Esophagus muscularis mucosa (tissue), 4 donors: Measurements from ENCODE around the gene CHCHD5. TPM values are rescaled to one million over a fixed set of nuclear protein-coding genes. Genes with fewer than 3 reads are reported as not detected.
A peak's percentile ranks its signal among the peaks of the same experiment; 100 is the strongest.

Source experiments
- DNase-seq: peaks from one replicate; pipeline ENCODE4 v3.0.0-alpha.2; 2017; ENCODE audit errors: extremely low spot score
- H3K27ac ChIP-seq, 4 donors: fragments of 200-600 bp; sonication (generic); replicated peaks in 1 of 4; 1 replicate in 3 of 4; 2 replicates in 1 of 4; pipeline ENCODE4 v1.5.1; 2016 to 2019; ENCODE audit warnings: mild to moderate bottlenecking in 1 of 4
- H3K27me3 ChIP-seq, 4 donors: fragments of 200-600 bp; sonication (generic); one replicate each; pipeline versions ENCODE4 v1.5.1 to v1.6.0; 2016 to 2019
- H3K36me3 ChIP-seq, 4 donors: fragments of 200-600 bp; sonication (generic); one replicate each; pipeline ENCODE4 v1.5.1; 2016 to 2019
- H3K4me1 ChIP-seq, 4 donors: fragments of 200-600 bp; sonication (generic); one replicate each; pipeline ENCODE4 v1.5.1; 2016 to 2019
- H3K4me3 ChIP-seq, 4 donors: fragments of 200-600 bp; sonication (generic); 1 replicate in 2 of 4; 2 replicates in 2 of 4; pipeline ENCODE4 v1.5.1; 2016 to 2019; ENCODE audit warnings: mild to moderate bottlenecking in 4 of 4, moderate library complexity in 1 of 4
- H3K9me3 ChIP-seq, 4 donors: fragments of 200-600 bp; sonication (generic); 1 replicate in 3 of 4; 2 replicates in 1 of 4; pipeline ENCODE4 v1.5.1; 2016 to 2019
- CTCF ChIP-seq, 3 experiments: fragments of 200-600 bp in 2 of 3; fragments of 450-650 bp in 1 of 3; sonication (generic) in 2 of 3; IDR thresholded peaks; one replicate each; pipeline ENCODE4 v1.5.1; 2017 to 2019; ENCODE audit warnings: antibody characterized with exemption in 3 of 3, mild to moderate bottlenecking in 2 of 3, moderate library complexity in 1 of 3
- EP300 ChIP-seq: sonication (generic); formaldehyde crosslinking; IDR thresholded peaks from one replicate; pipeline ENCODE4 v1.6.1; 2017; ENCODE audit warnings: antibody characterized with exemption
- POLR2A ChIP-seq: fragments of 450-650 bp; IDR thresholded peaks from one replicate; pipeline ENCODE4 v1.6.1; 2017; ENCODE audit warnings: antibody characterized with exemption, moderate library complexity, mild to moderate bottlenecking, low read depth
- POLR2AphosphoS5 ChIP-seq, 2 donors: sonication (generic); formaldehyde crosslinking; IDR thresholded peaks; one replicate each; pipeline ENCODE4 v1.6.1; 2017; ENCODE audit warnings: antibody characterized with exemption in 2 of 2
- WGBS: methylation state at CpG from one replicate; pipeline ENCODE4 v1.1.5; 2018; 5-methylcytosine and 5-hydroxymethylcytosine counted together
- intact Hi-C: fragments of 100-400 bp; cut with DNase I; formaldehyde crosslinking; loops from one replicate; pipeline ENCODE4 v1.15.1; 2023
- total RNA-seq, 4 donors: library from RNA; depleted of rRNA; stranded (reverse); fragments of >200 nt; gene quantifications; one replicate each; pipeline versions ENCODE4 v1.1.0 to v1.2.1, GENCODE V29; 2016

CHCHD5 gene
- total RNA-seq, 4 donors from 2014 or later, result 12.0 to 21.9 (median 16.1) TPM

- intact Hi-C loops, result loop anchor here (2.0 to 5.0 kb wide), 2 partner anchors 43 to 62 kb away; partner anchors contain the start of gene POLR1B
- Histone ChIP-seq H3K27me3 (no peaks in the 10 kb centered on the region), H3K4me3 (peak overlapping the region; percentile 53 to 82 (median 73)), H3K9me3 (no peaks in the 10 kb centered on the region), H3K4me1 (peaks cover 27 to 34% (median 28%) of the 10 kb centered on the region in 4 donors), H3K36me3 (peaks cover 0 to 40% (median 29%) of the 10 kb centered on the region in 4 donors), H3K27ac (peak overlapping the region; percentile 89 to 94 (median 92))
- DNase-seq, result no peak
- WGBS, result 64% methylated on average over 3 of the region's 3 CpGs
- no peak for TF ChIP-seq EP300
- no peak for TF ChIP-seq POLR2A
- TF ChIP-seq CTCF (IDR thresholded peaks at IDR 0.05), result no peak
- no peak for TF ChIP-seq POLR2AphosphoS5 (IDR thresholded peaks at IDR 0.05)
These were observed 462 bp downstream of the CHCHD5 start for GRCh38 chr2:112584891-112585250.

DNA sequence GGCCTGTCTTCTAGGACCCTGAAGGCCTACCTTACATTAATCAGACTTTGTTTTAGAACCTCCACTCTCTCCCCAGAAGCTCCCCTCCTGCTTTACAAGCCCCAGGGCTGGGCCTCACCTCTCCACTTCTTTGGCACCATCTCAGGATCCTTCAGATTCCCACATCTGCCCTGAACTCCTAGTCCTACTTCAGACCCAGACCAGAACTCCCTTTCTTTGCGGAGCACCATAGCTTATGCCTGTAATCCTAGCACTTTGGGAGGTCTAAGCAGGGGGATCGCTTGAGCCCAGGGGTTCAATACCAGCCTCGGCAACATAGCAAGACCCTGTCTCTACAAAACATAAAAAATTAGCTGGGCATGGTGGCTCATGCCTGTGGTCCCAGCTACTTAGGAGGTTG lies 991 bp downstream of the CHCHD5 start:
- peaks cover 27 to 34% (median 28%) of the 10 kb centered on the region in 4 donors for H3K4me1 ChIP-seq
- DNase-seq, result no peak
- no peaks in the 10 kb centered on the region for H3K27me3 ChIP-seq
- intact Hi-C loops, result loop anchor here (2.0 kb wide), 1 partner anchor 61 kb away; no protein-coding TSS in a partner anchor
- 95% methylated on average over 3 of the region's 3 CpGs for WGBS
- no peaks in the 10 kb centered on the region for H3K9me3 ChIP-seq
- H3K27ac ChIP-seq, result peak overlapping the region; percentile 89 to 94 (median 92)
- TF ChIP-seq POLR2AphosphoS5 (IDR thresholded peaks at IDR 0.05), result no peak
- peak overlapping the region; percentile 53 to 82 (median 73) for H3K4me3 ChIP-seq
- peaks cover 0 to 44% (median 31%) of the 10 kb centered on the region in 4 donors for H3K36me3 ChIP-seq

DNA sequence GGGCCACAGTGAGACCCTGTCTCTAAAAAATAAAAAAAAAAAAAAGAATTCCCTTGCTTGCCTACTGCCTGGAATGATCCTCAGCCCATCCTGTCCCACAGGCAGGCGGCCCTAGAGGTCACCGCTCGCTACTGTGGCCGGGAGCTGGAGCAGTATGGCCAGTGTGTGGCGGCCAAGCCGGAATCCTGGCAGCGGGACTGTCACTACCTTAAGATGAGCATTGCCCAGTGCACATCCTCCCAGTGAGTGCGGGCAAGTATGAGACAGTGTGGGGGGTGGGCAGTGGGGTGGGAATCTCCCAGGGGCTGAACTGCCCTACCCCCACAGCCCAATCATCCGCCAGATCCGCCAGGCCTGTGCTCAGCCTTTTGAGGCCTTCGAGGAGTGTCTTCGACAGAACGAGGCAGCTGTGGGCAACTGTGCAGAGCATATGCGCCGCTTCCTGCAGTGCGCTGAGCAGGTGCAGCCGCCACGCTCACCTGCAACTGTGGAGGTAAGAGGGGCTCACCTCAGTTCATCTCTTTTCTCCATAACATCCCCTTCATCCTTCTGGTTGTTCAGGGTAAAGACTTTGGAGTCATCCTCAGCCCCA lies 1.6 kb downstream of the CHCHD5 start:
- 93% methylated on average over 18 of the region's 18 CpGs for WGBS
- no peaks in the 10 kb centered on the region for H3K9me3 ChIP-seq
- no peak for DNase-seq

DNA sequence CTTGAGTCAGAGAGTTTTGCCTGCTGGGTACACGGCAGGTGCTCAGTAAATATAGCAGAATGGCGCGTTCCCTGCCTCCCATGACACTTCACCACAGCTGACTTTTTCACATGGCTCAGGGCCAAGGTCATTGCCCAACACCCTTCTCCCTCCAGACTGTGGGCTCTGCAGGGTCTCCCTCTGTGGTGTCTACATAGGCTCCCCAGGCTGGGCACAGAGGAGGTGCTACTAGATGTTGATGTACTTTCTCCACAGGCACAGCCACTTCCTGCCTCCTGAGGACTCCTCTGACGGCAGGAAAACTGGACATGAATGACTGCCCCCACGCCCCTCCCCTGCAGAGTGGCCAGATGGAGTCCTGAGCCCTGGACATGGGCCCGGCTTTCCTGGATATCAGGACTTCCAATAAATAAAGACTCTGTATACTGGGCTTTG lies 4.2 kb downstream of the CHCHD5 start:
- intact Hi-C loops, result no loop called here
- TF ChIP-seq EP300, result no peak
- TF ChIP-seq CTCF (IDR thresholded peaks at IDR 0.05), result no peak
- TF ChIP-seq POLR2A, result no peak
- TF ChIP-seq POLR2AphosphoS5 (IDR thresholded peaks at IDR 0.05), result no peak
- Histone ChIP-seq H3K27ac (no peak overlapping the region), H3K27me3 (no peaks in the 10 kb centered on the region), H3K36me3 (peaks cover 0 to 56% (median 41%) of the 10 kb centered on the region in 4 donors), H3K9me3 (no peaks in the 10 kb centered on the region), H3K4me1 (peaks cover 12 to 19% (median 17%) of the 10 kb centered on the region in 4 donors), H3K4me3 (no peak overlapping the region)
- DNase-seq, result no peak
- WGBS, result 66% methylated on average over 5 of the region's 6 CpGs

More for the DNA sequence above, 1.6 kb downstream of the CHCHD5 start:
- H3K27ac ChIP-seq, result no peak overlapping the region
- peaks cover 0 to 49% (median 37%) of the 10 kb centered on the region in 4 donors for H3K36me3 ChIP-seq
- H3K27me3 ChIP-seq, result no peaks in the 10 kb centered on the region
- TF ChIP-seq POLR2A (no peak), CTCF (IDR thresholded peaks at IDR 0.05) (no peak), POLR2AphosphoS5 (IDR thresholded peaks at IDR 0.05) (no peak)
- H3K4me1 ChIP-seq, result peaks cover 27 to 34% (median 28%) of the 10 kb centered on the region in 4 donors
- intact Hi-C loops, result loop anchor here (2.0 kb wide), 1 partner anchor 61 kb away; no protein-coding TSS in a partner anchor
- no peak overlapping the region for H3K4me3 ChIP-seq

GRCh38 chr2:112591413-112591812 lies 7.0 kb downstream of the CHCHD5 start:
- Histone ChIP-seq H3K4me3 (no peak overlapping the region), H3K9me3 (no peaks in the 10 kb centered on the region), H3K27ac (no peak overlapping the region), H3K4me1 (peaks cover 0 to 2% (median 0%) of the 10 kb centered on the region in 4 donors), H3K36me3 (peaks cover 0 to 55% (median 36%) of the 10 kb centered on the region in 4 donors), H3K27me3 (no peaks in the 10 kb centered on the region)
- WGBS, result 93% methylated on average over 5 of the region's 5 CpGs
- no peak for DNase-seq
- intact Hi-C loops, result no loop called here
- TF ChIP-seq CTCF (IDR thresholded peaks at IDR 0.05) (no peak), POLR2A (no peak), POLR2AphosphoS5 (IDR thresholded peaks at IDR 0.05) (no peak), EP300 (no peak)
